SH-SY5Y (cell line): ENCODE data around the gene SPOCK2.

Source experiments
- GATA2 ChIP-seq: IDR thresholded peaks from 2 replicates; pipeline ENCODE4 v1.6.1; 2011; ENCODE audit warnings: mild to moderate bottlenecking, low read depth, low read length
- GATA3 ChIP-seq: IDR thresholded peaks from 2 replicates; pipeline ENCODE4 v1.6.1; 2011; ENCODE audit warnings: low read depth, mild to moderate bottlenecking, low read length, moderate library complexity

DNA sequence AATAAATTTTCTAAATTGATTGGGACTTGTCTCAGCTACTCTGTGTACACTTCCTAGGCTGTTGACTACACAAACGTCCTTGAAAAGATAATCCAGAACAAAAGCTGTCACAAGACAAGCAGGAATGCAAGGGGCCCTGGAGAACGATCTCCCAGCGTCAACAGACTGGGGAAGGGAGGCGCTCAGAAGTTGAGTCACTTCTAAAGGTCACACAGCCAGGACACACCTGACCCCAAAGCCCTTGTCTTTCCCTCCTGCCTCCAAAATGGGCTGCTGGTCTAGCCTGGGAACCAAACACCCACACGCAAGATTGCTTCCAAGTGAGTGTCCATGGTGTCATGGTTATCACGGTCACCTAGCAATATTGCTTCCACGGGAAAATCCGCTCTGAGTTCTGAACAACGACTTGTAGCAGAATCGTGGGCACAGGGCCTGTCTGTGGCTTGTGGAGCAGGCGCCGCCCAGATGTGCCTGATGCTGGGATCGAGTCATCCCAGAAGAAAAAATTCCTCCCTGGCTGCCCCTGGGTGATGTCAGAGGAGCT lies 49.8 kb downstream of the SPOCK2 start:
- TF ChIP-seq GATA3 (no peak), GATA2 (no peak)
